NCI-H774 (cell line): ENCODE results near the gene UNC50.
"Not testable (repeated sequence)": the region's sequence is repeated elsewhere in the genome, so short reads cannot be mapped to it uniquely, and the experiment has no call there.

Experiments
- DNase-seq: peaks from one replicate; lab custom pipeline; 2025; lab: John Stamatoyannopoulos, UW

The UNC50 gene

DNA sequence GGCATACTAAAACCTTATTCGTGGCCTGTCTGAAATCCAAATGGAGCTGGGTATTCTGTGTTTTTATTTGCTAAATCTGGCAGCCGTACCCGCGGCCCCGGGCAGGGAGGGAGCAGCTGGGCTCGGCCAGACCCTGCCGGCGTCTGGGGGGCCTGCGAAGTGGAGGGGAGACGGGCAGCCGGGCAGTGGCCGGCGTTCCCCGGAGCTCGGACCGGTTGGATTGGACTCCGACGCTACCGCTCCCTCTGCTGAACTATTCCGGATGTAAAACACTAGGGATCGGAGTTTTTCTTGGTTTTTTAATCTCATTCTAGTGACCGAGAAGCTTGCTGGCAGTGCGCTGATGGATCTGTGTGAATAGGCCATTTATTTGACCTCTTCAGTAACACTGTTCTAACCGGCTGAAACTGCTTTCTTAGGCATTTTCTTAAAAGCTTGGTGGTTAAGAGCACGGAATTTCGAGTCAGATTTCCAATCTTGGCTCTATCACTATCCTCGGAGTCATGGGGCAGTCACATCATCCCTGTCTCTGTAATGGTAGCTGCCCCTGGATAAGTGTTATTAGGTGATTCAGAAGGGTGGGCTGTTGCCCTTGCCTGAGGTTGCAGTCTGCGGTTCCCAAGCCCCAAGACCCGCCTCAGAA, 694 bp downstream of the UNC50 start:
- no peak for DNase-seq

DNA sequence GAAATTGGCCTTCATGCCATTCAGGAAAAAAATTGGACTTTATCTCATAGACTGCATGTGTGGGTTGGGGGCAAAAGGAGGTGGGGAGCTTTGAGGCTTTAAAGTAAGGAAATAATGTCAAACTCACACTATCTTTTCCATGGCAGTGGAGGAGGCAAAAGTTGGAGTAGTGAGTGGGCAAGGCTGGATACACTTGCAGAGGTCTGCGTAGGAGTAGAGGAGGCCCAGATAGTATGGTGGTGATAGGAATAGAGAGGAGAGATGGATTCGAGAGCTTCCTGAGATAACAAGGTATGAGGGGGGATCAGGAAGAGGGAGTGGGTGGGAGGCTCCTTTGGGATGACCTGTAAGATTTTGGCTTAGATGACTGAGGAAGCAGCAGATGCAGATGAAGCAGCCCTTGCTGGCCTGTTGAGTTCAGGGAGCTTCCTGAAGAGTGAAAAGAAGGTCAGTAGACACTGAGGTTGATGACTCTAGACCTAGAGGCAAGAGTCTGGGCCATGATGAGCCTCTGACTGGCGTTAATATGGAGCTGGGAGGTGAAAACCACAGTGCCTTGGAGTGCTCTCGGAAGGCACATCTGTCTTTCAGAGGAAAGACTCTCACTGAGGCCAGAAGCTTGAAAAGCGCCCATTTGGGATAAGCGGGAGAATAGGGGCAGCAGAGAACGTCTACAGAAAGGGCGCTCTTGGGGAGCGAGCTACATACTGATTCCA, 5.8 kb downstream of the UNC50 start:
- no peak for DNase-seq

DNA sequence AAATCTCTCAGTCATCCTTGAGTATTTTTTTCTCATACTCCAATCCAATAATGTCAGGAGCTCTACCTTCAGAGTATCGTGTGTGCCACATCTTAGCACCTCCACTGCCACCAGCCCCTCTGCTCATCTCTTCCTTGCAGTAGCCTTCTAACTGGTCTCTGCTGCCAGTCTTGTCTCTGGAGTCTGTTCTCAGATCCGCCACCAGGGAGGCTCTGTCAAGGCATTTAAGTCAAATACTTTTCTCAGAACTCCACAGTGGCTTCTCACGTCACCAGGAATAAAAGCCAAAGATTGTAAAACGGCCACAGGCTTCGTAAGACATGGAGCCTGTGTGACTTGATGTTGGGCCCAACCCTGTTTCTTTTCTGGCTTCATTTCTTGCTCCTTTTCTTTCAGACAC, 7.1 kb downstream of the UNC50 start:
- no peak for DNase-seq

DNA sequence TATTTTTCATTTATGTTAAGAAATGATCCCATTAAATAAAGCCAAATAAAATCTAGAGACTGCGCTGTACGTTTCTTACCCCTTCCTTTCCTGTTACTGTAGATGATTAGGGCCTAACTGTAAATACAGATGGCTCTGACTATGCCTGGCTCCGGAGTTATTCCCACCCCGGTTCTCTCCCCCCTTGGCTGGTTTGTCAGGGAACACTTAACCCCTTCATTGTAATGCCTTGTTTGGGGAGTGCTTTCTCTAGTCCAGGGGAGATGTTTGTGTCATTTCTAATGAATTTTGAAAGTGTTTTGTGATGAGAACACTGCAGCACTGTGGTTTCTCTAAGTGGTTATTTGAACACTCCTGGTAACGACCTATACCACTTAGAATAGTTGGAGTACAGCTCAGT, 8.8 kb downstream of the UNC50 start:
- no peak for DNase-seq

DNA sequence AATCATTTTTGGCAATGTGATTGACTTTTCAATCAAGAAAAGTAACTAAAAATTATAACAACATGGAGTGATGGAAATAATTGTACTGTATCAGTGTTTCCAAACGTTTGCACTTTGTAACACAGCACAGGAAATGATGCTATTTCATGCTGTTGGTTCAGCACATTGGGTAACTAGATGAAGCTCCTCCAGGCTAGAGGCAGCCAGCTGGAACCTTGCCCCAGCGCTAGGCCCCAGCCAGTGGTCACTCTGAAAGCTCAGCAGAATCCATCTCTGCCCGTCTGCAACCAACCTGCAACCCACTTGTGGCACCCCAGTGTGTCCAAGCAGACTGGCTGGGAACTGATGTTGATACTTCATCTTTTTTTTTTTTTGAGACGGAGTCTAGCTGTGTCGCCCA, 15.3 kb downstream of the UNC50 start:
- no peak for DNase-seq

DNA sequence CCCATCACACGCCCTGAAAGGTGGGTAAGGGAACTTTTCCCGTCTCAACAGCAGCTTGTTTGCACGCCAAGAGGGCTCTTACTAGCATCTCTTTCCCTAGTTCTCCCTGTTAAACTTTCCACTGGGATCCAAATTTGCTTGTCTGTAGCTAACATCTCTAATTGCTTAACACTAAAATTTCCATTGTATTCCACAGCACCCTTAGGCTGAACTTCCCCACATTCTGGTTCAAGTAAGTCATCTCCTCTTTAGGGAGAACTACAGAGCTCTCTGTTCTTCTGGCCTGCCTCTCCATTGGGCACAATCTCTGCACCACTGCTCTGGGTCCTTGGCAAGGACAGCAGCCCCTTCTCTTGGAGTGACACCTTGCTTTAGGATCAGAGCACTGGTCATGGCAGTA, 24.0 kb downstream of the UNC50 start:
- no peak for DNase-seq

DNA sequence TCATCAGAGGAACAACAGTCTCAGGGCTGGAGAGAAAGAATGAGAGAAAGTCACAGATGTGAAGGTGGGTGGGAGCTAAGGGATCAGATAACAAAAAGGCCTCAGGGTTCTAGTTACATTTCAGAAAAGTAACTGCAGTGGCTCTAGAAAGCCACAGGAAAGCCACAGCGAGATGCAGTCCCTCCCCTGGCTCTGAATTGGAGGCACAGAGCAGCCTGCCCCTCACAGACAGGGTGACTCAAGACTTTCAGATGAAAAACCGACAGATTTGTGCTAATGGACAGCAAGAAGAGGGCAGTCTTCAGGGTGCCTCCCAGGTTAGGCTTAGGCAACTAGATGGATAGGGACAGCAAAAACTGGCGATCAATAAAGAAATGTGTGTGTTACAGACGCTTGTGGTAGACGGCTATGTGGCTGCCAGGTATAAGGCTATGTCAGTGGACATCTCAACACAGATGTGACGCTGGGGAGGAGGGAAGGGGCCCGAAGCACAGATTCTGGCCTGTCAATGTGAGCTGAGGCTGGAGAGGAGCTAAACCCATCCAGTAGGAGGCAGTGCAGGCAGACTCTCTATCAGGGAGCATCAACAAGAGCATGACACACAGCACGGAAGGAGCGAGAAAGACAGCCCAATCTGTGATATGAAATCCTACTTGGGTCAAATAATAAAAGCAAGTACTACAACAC, 26.2 kb downstream of the UNC50 start:
- DNase-seq, result no peak

DNA sequence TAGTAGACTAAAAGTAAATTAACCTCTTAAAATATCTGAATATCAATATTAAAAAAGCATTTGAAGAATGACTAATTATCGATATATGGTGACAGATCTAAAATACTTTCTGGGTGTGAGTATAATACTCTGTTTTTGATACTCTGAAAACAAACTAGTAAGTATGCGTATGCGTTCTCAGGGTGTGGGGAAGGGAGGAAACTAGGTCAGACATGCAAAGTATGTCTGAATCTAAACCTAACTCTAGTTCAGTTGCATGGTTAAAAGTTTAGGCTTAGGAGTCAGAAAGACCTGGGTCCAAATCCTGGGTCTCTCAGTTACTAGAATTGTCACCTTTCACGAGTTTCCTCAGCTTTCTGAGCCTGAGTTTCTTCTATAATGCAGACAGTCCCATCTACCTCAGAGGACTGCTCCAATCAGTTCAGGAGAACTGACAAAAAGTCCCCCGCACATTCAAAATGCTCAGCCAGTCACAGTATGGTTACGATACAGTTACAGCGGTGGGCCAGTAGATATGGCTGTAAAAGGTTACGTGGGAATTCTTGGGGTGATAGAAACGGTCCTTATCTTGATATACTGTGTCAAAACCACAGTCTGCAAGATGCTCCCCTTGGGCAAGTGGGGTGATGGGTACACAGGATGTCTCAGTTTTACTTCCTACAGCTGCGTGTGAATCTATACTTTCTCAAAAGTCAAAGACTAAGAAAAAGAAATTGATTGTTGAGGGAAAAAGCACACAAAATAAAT, 29.2 kb downstream of the UNC50 start:
- no peak for DNase-seq

DNA sequence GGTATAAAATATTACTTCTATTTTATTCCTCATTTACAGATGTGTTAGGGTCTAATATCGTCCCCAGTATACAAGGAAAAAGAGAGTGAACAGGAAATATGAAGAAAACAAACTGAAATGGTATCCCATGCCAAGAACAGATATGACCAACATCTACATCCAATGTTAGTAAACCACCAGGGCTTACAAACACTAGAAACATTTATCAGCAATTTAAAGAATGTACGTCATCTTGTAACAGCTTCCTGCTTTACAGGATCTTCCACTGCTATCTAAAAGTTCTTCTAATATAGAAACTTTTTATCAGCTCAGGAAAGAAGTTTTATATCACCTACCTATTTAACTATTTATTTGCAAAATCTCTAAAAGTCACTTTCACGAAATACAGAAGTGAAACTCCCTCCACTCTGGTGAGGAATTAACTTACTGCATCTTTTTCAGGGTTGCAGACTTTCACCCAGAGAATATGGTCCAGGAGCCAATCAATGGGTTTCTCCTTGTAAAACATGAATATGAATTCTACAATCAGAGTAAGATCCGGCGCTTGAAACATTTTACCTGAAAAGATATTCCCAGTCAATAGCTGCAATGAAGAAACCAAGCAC, 35.2 kb downstream of the UNC50 start:
- no peak for DNase-seq

DNA sequence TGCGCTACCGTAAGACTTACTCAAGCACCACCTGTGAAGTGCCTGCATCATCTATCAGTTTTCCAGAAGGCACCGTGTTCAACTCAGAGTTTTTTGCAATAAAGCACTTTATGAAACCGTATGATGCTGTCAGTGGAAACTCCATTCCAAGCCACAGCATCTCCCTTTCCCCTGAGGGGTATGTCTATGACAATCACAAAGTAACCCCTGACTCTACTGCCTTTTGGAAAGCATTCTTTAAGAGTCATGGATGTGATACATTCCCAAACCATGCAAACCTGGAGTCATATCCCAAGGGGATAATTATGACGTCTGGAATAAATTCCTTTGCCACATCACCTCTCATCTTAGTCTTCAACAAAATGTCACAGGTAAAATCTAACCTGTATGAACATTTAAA, 39.2 kb downstream of the UNC50 start:
- no peak for DNase-seq

DNA sequence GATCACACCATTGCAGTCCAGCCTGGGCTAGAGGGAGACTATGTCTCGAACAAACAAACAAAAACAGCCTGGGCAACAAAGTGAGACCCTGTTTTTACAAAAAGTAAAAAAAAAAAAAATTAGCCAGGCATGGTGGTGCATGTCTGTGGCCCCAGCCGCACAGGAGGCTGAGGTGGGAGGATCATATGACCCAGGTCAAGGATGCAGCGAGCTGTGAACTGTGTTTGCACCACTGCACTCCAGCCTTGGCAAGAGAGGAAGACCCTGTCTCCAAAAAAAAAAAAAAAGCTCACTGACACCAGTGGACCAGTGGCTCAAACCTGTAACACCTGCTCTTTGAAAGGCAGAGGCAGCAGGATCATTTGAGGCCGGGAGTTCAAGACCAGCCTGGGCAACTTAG, 40.1 kb downstream of the UNC50 start:
- no peak for DNase-seq

DNA sequence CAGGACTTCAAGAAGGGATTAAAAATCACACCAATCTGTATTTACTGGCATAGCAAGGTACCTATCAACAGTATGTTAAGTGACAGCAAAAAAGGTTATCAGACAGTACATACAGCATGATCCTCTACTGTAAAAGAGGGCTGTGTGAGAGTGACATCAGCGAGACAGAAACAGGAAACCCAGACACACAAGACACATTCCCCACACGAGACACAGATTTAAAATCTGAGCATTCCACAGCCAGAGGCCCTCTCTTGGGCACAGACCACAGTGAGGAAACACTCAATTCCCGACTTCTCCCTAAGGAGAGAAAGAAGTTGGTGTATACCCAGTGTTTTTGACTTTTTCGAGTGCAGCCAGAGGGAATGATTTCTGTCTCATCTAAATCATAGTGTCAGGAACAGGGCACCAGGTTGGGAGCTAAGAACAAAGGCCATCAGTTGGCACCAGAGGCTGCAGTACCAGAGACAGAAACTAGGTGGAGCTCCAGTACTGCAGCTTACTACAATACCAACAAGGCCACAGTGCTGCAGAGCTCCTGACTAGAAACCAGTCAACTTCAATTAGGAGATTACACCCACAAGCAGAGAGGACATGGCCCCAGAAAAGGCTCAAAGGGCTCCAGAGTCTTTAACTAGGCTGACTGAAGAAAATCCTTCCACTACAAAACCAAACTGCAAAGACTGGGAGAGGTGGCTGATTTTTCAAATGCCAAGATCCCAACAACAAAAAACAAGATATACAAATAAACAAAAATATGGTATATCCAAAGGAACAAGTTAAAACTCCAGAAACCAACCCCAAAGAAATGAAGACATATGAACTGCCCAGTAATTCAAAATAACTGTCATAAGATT, 41.0 kb downstream of the UNC50 start:
- peak; percentile 72 for DNase-seq

DNA sequence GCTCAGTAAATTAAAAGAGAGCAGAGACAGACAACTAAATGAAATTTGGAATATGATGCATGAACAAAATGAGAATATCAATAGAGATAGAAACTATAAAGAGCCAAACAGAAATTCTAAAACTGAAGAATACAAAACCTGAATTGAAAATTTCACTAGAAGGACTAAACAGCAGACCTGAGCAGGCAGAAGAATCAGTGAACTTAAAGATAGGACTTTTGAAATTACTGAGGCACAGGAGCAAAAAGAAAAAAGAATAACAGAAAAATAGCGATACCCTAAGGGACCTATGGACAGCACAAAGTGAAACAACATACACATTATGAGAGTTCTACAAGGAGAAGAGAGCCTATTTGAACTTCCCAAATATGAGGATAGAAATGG, 41.6 kb downstream of the UNC50 start:
- DNase-seq, result no peak

DNA sequence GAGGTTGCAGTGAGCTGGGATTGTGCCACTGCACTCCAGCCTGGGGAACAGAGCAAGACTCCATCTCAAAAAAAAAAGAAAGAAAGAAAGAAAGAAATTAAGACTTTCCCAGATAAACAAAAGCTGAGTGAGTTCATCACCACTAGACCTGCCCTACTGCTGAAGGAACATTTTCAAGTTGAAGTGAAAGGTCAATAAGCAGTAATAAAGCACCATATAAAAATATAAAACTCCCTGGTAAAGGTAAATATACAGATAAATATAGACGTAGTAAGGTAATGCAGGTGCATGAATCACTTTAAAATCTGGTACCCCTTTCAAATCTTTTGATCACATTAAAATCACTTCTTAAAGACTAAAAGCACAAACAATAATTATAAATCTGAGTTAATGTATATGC, 42.6 kb downstream of the UNC50 start:
- no peak for DNase-seq

DNA sequence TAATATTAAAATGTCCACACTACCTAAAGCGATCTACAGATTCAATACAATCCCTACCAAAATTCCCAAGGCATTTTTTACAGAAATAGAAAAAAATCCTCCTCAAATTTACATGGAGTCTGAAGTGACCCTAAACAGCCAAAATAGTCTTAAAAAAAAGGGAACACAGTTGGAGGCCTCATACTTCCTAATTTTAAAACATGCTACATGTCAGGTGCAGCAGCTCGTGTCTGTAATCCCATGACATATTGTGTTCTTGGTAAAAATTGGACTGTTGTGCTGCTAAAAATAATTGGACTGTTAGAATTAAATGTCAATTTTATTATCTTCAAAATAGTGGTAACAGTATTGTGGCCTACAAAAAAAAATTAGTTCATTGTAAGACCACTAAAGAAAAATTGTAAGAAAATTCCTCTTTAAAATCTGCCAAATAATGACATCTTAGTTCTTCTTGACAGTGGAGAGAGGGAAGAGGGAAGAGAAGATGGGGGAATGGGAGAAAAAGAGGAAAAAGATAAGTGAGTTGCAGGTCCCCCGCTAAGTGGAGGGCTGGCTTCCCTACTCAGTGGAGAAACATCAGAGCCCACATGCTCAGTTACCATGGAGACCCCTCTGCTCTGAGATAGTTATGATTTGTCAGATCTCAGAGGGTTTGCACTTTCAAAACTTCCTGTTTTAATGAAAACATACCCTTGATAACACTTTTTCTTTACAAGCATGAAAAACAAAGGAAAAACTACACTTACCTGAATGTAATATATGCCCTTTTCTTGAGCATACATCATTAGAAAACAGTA, 46.5 kb downstream of the UNC50 start:
- no peak for DNase-seq

DNA sequence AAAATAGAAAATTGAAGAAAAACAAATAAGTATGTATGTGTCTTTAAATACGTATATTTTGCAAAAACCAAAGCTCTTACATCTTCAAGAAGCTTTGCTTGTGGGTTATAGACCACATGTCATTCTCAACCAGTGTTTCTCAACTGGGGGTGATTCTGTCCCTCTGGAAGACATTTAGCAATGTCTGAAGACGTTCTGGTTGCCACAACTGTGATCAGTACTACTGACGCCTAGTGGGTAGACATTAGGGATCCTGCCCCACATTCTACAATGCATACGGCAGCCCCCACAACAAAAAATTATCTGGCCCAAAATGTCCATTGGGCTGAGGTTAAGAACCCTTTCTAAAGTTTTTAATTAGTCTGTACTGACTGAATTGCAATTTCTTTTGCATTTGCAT, 48.4 kb downstream of the UNC50 start:
- no peak for DNase-seq

DNA sequence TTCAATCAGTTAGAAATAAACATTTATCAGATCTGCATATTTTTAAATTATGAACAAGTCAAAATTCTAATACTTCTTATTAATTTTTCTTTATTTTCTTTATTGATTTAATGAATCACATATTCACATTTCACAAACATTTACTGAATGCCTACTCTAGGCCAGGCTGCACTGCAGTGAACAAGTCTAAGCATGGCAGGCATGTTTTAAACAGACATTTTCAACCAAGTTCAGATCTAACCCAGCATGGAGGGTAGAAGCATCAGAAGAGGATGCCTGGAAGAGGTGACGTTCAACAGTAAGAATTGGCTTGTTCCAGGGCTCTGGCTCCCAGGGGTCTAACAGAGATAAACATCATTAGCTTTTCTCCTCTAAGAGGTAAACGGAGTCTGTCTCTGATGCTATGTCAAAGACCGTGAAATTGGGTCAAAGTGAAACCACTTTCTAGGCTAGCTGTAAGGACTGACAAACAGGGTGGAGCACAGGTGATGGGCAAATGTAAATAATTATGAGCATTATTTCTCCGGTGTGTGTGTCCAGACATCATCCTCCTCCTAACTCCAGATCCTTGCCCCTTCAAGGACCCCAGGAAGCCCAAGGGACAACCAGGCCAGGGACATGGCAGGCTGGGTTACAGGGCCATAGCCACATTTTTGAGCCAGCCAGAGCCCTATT, 50.6 kb downstream of the UNC50 start:
- DNase-seq, result no peak

DNA sequence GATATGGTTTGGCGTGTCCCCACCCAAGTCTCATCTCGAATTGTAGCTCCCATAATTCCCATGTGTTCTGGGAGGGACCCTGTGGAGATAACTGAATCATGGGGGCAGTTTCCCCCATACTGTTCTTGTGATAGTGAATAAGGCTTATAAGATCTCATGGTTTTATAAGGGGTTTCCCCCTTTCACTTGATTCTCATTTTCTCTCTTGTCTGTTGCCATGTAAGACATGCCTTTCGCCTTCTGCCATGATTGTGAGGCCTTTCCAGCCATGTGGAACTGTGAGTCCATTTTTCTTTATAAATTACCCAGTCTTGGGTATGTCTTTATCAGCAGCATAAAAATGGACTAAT, 51.1 kb downstream of the UNC50 start:
- DNase-seq, result not testable (repeated sequence)

DNA sequence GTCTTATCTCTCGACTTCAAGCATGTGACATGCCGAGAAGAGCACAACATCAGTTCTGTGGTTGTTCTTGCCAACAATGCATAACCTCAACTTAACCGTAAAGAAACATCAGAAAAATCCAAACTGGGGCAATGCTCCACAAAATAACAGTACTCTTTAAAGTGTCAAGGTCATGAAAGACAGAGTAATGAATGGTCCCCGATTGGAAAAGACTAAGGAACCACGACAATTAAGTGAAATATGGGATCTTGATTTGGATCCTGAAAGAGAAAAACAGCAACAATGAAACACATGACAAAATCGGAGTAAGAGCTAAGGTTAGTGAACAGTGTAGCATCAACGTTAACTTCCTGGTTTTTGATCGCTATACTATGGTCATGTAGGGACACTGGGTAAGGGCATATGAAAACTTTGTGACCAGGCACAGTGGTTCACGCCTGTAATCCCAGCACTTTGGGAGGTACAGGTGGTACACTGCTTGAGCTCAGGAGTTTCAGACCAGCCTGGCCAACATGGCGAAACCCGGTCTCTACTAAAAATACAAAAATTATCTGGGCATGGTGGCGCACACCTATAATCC, 55.2 kb downstream of the UNC50 start:
- DNase-seq, result no peak

DNA sequence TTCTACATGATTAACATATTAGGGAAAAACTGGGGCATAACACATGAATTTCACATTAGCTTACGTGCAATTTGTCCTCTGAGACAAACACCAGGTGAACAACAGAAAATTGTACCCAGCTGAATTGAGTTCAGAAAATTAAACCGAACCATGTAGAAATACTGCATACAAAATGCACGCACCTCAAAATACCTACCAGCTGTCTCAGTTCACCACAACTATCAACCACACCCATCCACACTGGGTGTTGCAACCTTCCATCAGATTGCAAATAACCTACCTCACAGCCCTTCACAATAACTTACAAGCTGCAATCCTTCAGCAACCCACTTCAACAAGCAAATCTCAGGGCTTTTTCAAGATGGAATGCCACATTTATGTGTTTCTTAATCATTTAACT, 55.9 kb downstream of the UNC50 start:
- no peak for DNase-seq
